Measurements from ENCODE around the gene HEG1.

DNA sequence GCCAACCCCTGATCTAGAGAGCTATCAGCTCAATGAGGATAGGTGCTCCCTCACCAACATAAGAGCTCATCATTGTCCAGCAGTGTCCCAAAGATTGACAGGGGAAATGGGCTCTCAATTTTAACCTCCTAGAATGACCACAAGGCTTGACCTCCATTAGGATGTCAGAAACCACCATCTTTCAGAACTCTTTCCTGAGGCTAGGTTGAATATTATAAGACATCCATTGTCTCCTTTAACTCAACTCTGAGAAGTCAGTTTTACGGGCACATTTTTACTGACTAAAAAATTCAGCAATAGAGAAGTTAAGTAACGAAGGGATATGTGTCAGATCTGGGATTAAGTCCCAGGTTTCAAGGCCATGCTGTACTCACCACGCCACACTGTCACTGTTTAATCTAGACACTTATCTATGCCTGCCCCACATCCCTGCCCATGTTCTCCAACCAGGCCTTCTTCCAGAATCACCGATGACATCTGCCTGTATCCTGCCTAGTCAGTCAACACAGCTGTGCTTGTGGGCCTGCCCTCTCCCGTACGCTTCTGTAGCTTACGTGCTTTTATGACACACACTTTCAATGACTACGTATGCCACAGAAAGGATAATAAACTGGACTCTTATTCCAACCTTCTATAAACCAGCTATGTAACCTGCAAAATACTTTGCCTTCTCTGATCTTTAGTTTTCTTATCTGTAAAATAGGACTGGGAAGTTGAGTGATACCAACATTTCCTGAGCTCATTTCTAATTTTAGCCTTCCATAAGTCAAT, 104.1 kb downstream of the HEG1 start:
- TF ChIP-seq POLR2A (IDR thresholded peaks at IDR 0.05) = no peak
- TF ChIP-seq, protein P1, sequence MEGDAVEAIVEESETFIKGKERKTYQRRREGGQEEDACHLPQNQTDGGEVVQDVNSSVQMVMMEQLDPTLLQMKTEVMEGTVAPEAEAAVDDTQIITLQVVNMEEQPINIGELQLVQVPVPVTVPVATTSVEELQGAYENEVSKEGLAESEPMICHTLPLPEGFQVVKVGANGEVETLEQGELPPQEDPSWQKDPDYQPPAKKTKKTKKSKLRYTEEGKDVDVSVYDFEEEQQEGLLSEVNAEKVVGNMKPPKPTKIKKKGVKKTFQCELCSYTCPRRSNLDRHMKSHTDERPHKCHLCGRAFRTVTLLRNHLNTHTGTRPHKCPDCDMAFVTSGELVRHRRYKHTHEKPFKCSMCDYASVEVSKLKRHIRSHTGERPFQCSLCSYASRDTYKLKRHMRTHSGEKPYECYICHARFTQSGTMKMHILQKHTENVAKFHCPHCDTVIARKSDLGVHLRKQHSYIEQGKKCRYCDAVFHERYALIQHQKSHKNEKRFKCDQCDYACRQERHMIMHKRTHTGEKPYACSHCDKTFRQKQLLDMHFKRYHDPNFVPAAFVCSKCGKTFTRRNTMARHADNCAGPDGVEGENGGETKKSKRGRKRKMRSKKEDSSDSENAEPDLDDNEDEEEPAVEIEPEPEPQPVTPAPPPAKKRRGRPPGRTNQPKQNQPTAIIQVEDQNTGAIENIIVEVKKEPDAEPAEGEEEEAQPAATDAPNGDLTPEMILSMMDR (IDR thresholded peaks at IDR 0.05) = no peak

Data from heart left ventricle (tissue), 13 donors.